Activated T-helper 9 cell treated with anti-CD3 and anti-CD28 coated beads, Interleukin-2, amount 50 U/mL, for 16 hours (primary cell): Measurements from ENCODE around the gene OSGIN1.

Experiments
- DNase-seq: peaks from one replicate; pipeline ENCODE4 v3.0.0-alpha.2; 2020; ENCODE audit warnings: low read depth

The OSGIN1 gene

GRCh38 chr16:83971165-83972130 is 18.4 kb downstream of the OSGIN1 start:
- DNase-seq = no peak

- DNase-seq = no peak
These were observed 19.4 kb downstream of the OSGIN1 start for GRCh38 chr16:83972256-83973008.

GRCh38 chr16:83973077-83973476 is 20.0 kb downstream of the OSGIN1 start:
- DNase-seq = no peak

- no peak for DNase-seq
These were observed 20.7 kb downstream of the OSGIN1 start for GRCh38 chr16:83973581-83974385.

- DNase-seq = no peak
These were observed 21.4 kb downstream of the OSGIN1 start for GRCh38 chr16:83974475-83974874.

GRCh38 chr16:83975590-83976260 is 22.7 kb downstream of the OSGIN1 start:
- no peak for DNase-seq

- no peak for DNase-seq
These were observed 24.2 kb downstream of the OSGIN1 start for GRCh38 chr16:83977056-83977815.

GRCh38 chr16:83978401-83978904 is 25.4 kb downstream of the OSGIN1 start:
- DNase-seq = no peak

GRCh38 chr16:83979441-83979840 is 26.4 kb downstream of the OSGIN1 start:
- no peak for DNase-seq

- DNase-seq = no peak
These were observed 27.8 kb downstream of the OSGIN1 start for GRCh38 chr16:83980794-83981193.

- no peak for DNase-seq
These were observed 28.8 kb downstream of the OSGIN1 start for GRCh38 chr16:83981799-83982198.

- DNase-seq = no peak
These were observed 30.5 kb downstream of the OSGIN1 start for GRCh38 chr16:83983491-83983890.

GRCh38 chr16:83989300-83989699 is 36.3 kb downstream of the OSGIN1 start:
- no peak for DNase-seq

GRCh38 chr16:83990492-83990891 is 37.5 kb downstream of the OSGIN1 start:
- no peak for DNase-seq

GRCh38 chr16:83992624-83993023 is 39.6 kb downstream of the OSGIN1 start:
- DNase-seq = no peak

GRCh38 chr16:83994087-83994486 is 41.0 kb downstream of the OSGIN1 start:
- no peak for DNase-seq

GRCh38 chr16:83994703-83995102 is 41.7 kb downstream of the OSGIN1 start:
- no peak for DNase-seq

GRCh38 chr16:83995754-83996153 is 42.7 kb downstream of the OSGIN1 start:
- DNase-seq = no peak

GRCh38 chr16:83996481-83997252 is 43.6 kb downstream of the OSGIN1 start:
- no peak for DNase-seq

- no peak for DNase-seq
These were observed 45.1 kb downstream of the OSGIN1 start for GRCh38 chr16:83998091-83998490.
